ENCODE measurements around the gene TNRC6C. TPM values are rescaled to one million over a fixed set of nuclear protein-coding genes. Genes with fewer than 3 reads are reported as not detected.
A peak's percentile ranks its signal among the peaks of the same experiment; 100 is the strongest.
"Not testable (repeated sequence)": the region's sequence is repeated elsewhere in the genome, so short reads cannot be mapped to it uniquely, and the experiment has no call there.

TNRC6C gene
- total and polyA plus RNA-seq, 5 donors, result 8.6 to 32.8 (median 24.4) TPM

- no peaks in the 10 kb centered on the region for H3K4me1 ChIP-seq (ENCODE audit: control insufficient read depth, insufficient read depth, low read length)
- no peaks in the 10 kb centered on the region for H3K27me3 ChIP-seq (ENCODE audit: control insufficient read depth, insufficient read depth)
- no peaks in the 10 kb centered on the region for H3K9me3 ChIP-seq (ENCODE audit: control insufficient read depth, low read length)
- intact Hi-C loops (cut with DNase I), result no loop called here
- no peak overlapping the region for H3K4me3 ChIP-seq (ENCODE audit: low read length)
- no peak overlapping the region for H3K27ac ChIP-seq (ENCODE audit: low read length)
- DNase-seq, result no peak
- ATAC-seq, result no peak
Observed at GRCh38 chr17:78063489-78063888, 105.0 kb downstream of the TNRC6C start.

DNA sequence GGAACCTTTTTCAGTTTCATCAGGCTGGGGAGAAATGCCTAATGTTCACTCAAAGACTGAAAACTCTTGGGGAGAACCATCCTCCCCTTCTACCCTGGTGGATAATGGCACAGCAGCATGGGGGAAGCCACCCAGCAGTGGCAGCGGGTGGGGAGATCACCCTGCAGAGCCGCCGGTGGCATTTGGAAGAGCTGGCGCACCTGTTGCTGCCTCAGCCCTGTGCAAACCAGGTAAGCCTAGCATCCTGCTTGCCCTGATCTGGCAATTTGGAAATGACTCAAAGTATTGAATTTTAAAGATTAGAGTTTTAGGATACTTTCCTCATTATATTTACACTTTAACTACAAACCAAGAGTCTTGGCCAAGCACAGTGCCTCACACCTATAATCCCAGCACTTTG lies 106.2 kb downstream of the TNRC6C start:
- Histone ChIP-seq H3K4me1 (ENCODE audit: control insufficient read depth, insufficient read depth, low read length) (no peaks in the 10 kb centered on the region), H3K27ac (ENCODE audit: low read length) (no peak overlapping the region), H3K27me3 (ENCODE audit: control insufficient read depth, insufficient read depth) (no peaks in the 10 kb centered on the region), H3K9me3 (ENCODE audit: control insufficient read depth, low read length) (no peaks in the 10 kb centered on the region), H3K4me3 (ENCODE audit: low read length) (no peak overlapping the region)
- intact Hi-C loops (cut with DNase I), result no loop called here
- ATAC-seq, result no peak
- no peak for DNase-seq
- WGBS, result 94% methylated on average over 4 of the region's 4 CpGs

- intact Hi-C loops (cut with DNase I); H3K9me3 ChIP-seq (ENCODE audit: control insufficient read depth, low read length); DNase-seq; H3K27ac ChIP-seq (ENCODE audit: low read length); H3K27me3 ChIP-seq (ENCODE audit: control insufficient read depth, insufficient read depth); H3K4me1 ChIP-seq (ENCODE audit: control insufficient read depth, insufficient read depth, low read length); H3K4me3 ChIP-seq (ENCODE audit: low read length); ATAC-seq: not testable (repeated sequence)
- WGBS, result 96% methylated on average over 4 of the region's 4 CpGs
Observed at GRCh38 chr17:78066976-78067375, 108.5 kb downstream of the TNRC6C start.

DNA sequence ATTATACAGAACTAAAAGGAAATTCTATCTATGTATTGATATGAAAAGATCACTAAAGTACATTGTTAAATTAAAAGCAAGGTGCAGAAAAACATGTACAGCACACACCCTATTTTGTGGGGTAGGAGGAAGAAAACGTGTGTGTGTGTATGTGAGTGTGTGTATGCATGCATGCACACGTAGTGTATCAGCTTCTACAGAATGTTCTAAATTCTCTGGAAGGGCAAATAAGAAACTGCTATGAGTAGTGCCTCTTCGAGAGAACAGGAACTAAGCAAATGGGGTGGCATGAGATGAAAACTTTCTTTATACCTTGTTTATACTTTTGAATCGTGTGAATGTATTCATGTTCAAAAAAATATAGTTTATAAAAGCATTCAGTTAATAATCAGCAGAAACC lies 111.2 kb downstream of the TNRC6C start:
- no peaks in the 10 kb centered on the region for H3K9me3 ChIP-seq (ENCODE audit: control insufficient read depth, low read length)
- no peaks in the 10 kb centered on the region for H3K27me3 ChIP-seq (ENCODE audit: control insufficient read depth, insufficient read depth)
- ATAC-seq (no peak), DNase-seq (no peak)
- intact Hi-C loops (cut with DNase I), result loop anchor here in 1 of 4 donors (10.0 kb wide), 1 partner anchor 45 kb away; no protein-coding TSS in a partner anchor
- H3K4me3 ChIP-seq (ENCODE audit: low read length), result no peak overlapping the region
- H3K4me1 ChIP-seq (ENCODE audit: control insufficient read depth, insufficient read depth, low read length), result no peaks in the 10 kb centered on the region
- WGBS, result 72% methylated on average over 4 of the region's 4 CpGs
- H3K27ac ChIP-seq (ENCODE audit: low read length), result no peak overlapping the region

DNA sequence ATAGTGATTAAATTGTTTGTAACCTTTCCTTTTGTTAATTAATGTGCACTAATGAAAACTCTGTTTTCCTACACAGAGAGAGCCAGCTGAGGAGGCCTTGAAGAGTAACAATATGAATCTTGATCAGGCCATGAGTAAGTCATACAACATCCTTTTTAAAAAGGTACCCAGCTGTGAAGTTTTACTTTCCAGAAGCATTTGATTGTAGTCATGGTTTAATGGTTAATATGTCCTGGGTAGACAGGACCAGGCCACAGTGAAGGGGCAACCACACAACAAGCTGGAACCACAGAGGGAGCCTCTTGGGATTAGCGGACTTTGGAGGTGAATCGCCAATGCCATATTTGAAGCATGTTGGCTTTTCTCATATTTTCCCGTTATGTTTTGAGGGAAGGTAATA lies 114.5 kb downstream of the TNRC6C start:
- DNase-seq (no peak), ATAC-seq (no peak)
- H3K4me3 ChIP-seq (ENCODE audit: low read length), result no peak overlapping the region
- H3K9me3 ChIP-seq (ENCODE audit: control insufficient read depth, low read length), result no peaks in the 10 kb centered on the region
- intact Hi-C loops (cut with DNase I), result loop anchor here in 1 of 4 donors (10.0 kb wide), 1 partner anchor 48 kb away; no protein-coding TSS in a partner anchor
- WGBS, result 97% methylated on average over 3 of the region's 3 CpGs
- H3K27ac ChIP-seq (ENCODE audit: low read length), result no peak overlapping the region
- H3K27me3 ChIP-seq (ENCODE audit: control insufficient read depth, insufficient read depth), result no peaks in the 10 kb centered on the region
- no peaks in the 10 kb centered on the region for H3K4me1 ChIP-seq (ENCODE audit: control insufficient read depth, insufficient read depth, low read length)

- intact Hi-C loops (cut with DNase I), result loop anchor here in 1 of 4 donors (10.0 kb wide), 1 partner anchor 50 kb away; no protein-coding TSS in a partner anchor
- H3K4me1 ChIP-seq (ENCODE audit: control insufficient read depth, insufficient read depth, low read length), result no peaks in the 10 kb centered on the region
- no peaks in the 10 kb centered on the region for H3K9me3 ChIP-seq (ENCODE audit: control insufficient read depth, low read length)
- H3K27ac ChIP-seq (ENCODE audit: low read length), result no peak overlapping the region
- DNase-seq (no peak), ATAC-seq (no peak)
- no peaks in the 10 kb centered on the region for H3K27me3 ChIP-seq (ENCODE audit: control insufficient read depth, insufficient read depth)
- H3K4me3 ChIP-seq (ENCODE audit: low read length), result no peak overlapping the region
- 95% methylated on average over 10 of the region's 10 CpGs for WGBS
Observed at GRCh38 chr17:78075011-78075410, 116.5 kb downstream of the TNRC6C start.

GRCh38 chr17:78075545-78075944 lies 117.0 kb downstream of the TNRC6C start:
- no peak for DNase-seq
- Histone ChIP-seq H3K9me3 (ENCODE audit: control insufficient read depth, low read length) (no peaks in the 10 kb centered on the region), H3K4me3 (ENCODE audit: low read length) (no peak overlapping the region), H3K27ac (ENCODE audit: low read length) (no peak overlapping the region), H3K27me3 (ENCODE audit: control insufficient read depth, insufficient read depth) (no peaks in the 10 kb centered on the region), H3K4me1 (ENCODE audit: control insufficient read depth, insufficient read depth, low read length) (no peaks in the 10 kb centered on the region)
- intact Hi-C loops (cut with DNase I), result loop anchor here in 1 of 4 donors (10.0 kb wide), 1 partner anchor 51 kb away; no protein-coding TSS in a partner anchor
- no peak for ATAC-seq
- WGBS, result 86% methylated on average over 5 of the region's 5 CpGs

DNA sequence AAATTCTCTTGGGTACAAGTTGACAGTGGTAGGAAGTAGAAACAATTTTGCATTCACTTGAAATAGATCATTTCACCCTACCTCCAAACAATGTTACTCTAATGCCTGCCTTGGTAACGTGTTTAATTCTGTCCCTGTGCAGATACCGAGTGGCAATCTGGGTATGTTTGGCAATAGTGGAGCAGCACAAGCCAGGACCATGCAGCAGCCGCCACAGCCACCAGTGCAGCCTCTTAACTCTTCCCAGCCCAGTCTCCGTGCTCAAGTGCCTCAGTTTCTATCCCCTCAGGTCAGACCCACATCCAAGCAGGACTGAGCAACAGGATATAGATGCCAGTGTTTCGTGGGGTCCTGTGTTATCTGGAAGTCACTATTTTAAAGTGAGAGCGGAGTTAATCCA lies 120.8 kb downstream of the TNRC6C start:
- H3K27me3 ChIP-seq (ENCODE audit: control insufficient read depth, insufficient read depth), result no peaks in the 10 kb centered on the region
- 70% methylated on average over 6 of the region's 6 CpGs for WGBS
- intact Hi-C loops (cut with DNase I), result loop anchor here in 1 of 4 donors (10.0 kb wide), 1 partner anchor 54 kb away; no protein-coding TSS in a partner anchor
- H3K4me3 ChIP-seq (ENCODE audit: low read length), result no peak overlapping the region
- ATAC-seq (peak; percentile 48 to 64), DNase-seq (peak in 1 of 3 donors; percentile 58)
- H3K27ac ChIP-seq (ENCODE audit: low read length), result peak overlapping the region; percentile 68
- H3K9me3 ChIP-seq (ENCODE audit: control insufficient read depth, low read length), result no peaks in the 10 kb centered on the region
- H3K4me1 ChIP-seq (ENCODE audit: control insufficient read depth, insufficient read depth, low read length), result no peaks in the 10 kb centered on the region

- no peaks in the 10 kb centered on the region for H3K9me3 ChIP-seq (ENCODE audit: control insufficient read depth, low read length)
Observed at GRCh38 chr17:78081551-78081950, 123.0 kb downstream of the TNRC6C start.

GRCh38 chr17:78082355-78082872 lies 123.9 kb downstream of the TNRC6C start:
- H3K9me3 ChIP-seq (ENCODE audit: control insufficient read depth, low read length); intact Hi-C loops (cut with DNase I); H3K27me3 ChIP-seq (ENCODE audit: control insufficient read depth, insufficient read depth); H3K4me3 ChIP-seq (ENCODE audit: low read length); H3K4me1 ChIP-seq (ENCODE audit: control insufficient read depth, insufficient read depth, low read length); ATAC-seq; DNase-seq: not testable (repeated sequence)
- H3K27ac ChIP-seq (ENCODE audit: low read length), result peak overlapping the region; percentile 7
- 50% methylated on average over 5 of the region's 5 CpGs for WGBS

More at GRCh38 chr17:78081551-78081950, 123.0 kb downstream of the TNRC6C start:
- intact Hi-C loops (cut with DNase I), result no loop called here
- peak in 1 of 2 donors; percentile 30 for ATAC-seq
- no peaks in the 10 kb centered on the region for H3K27me3 ChIP-seq (ENCODE audit: control insufficient read depth, insufficient read depth)
- peak overlapping the region; percentile 14 for H3K27ac ChIP-seq (ENCODE audit: low read length)
- WGBS, result 74% methylated on average over 3 of the region's 3 CpGs
- H3K4me1 ChIP-seq (ENCODE audit: control insufficient read depth, insufficient read depth, low read length), result no peaks in the 10 kb centered on the region
- H3K4me3 ChIP-seq (ENCODE audit: low read length), result no peak overlapping the region
- DNase-seq, result no peak

- H3K9me3 ChIP-seq (ENCODE audit: control insufficient read depth, low read length), result no peaks in the 10 kb centered on the region
- H3K27me3 ChIP-seq (ENCODE audit: control insufficient read depth, insufficient read depth), result no peaks in the 10 kb centered on the region
- DNase-seq (no peak), ATAC-seq (no peak)
- no peaks in the 10 kb centered on the region for H3K4me1 ChIP-seq (ENCODE audit: control insufficient read depth, insufficient read depth, low read length)
- H3K27ac ChIP-seq (ENCODE audit: low read length), result peak overlapping the region; percentile 83
- 69% methylated on average over 7 of the region's 7 CpGs for WGBS
- intact Hi-C loops (cut with DNase I), result no loop called here
- H3K4me3 ChIP-seq (ENCODE audit: low read length), result no peak overlapping the region
Observed at GRCh38 chr17:78082988-78083387, 124.5 kb downstream of the TNRC6C start.

DNA sequence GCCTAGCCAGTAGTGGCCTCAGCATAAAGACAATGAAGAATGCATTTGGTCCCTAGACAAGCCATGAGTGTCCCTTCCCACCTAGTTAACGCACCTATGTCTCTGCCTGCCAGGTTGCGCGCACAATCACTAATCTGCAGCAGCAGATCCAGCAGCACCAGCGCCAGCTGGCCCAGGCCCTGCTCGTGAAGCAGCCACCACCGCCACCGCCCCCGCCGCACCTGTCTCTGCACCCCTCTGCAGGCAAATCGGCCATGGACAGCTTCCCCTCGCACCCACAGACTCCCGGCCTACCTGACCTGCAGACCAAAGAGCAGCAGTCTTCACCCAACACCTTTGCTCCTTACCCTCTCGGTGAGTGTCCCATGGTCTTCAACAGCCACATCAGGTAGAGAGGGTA lies 128.2 kb downstream of the TNRC6C start:
- H3K4me3 ChIP-seq (ENCODE audit: low read length), result no peak overlapping the region
- no peak for DNase-seq
- H3K4me1 ChIP-seq (ENCODE audit: control insufficient read depth, insufficient read depth, low read length), result peaks cover 2% of the 10 kb centered on the region
- intact Hi-C loops (cut with DNase I), result no loop called here
- H3K9me3 ChIP-seq (ENCODE audit: control insufficient read depth, low read length), result no peaks in the 10 kb centered on the region
- WGBS, result 94% methylated on average over 13 of the region's 13 CpGs
- H3K27me3 ChIP-seq (ENCODE audit: control insufficient read depth, insufficient read depth), result no peaks in the 10 kb centered on the region
- ATAC-seq, result no peak
- H3K27ac ChIP-seq (ENCODE audit: low read length), result no peak overlapping the region

Data from right cardiac atrium (tissue), 5 donors.